ENCODE data around the gene PPP1R1C.

PPP1R1C gene

DNA sequence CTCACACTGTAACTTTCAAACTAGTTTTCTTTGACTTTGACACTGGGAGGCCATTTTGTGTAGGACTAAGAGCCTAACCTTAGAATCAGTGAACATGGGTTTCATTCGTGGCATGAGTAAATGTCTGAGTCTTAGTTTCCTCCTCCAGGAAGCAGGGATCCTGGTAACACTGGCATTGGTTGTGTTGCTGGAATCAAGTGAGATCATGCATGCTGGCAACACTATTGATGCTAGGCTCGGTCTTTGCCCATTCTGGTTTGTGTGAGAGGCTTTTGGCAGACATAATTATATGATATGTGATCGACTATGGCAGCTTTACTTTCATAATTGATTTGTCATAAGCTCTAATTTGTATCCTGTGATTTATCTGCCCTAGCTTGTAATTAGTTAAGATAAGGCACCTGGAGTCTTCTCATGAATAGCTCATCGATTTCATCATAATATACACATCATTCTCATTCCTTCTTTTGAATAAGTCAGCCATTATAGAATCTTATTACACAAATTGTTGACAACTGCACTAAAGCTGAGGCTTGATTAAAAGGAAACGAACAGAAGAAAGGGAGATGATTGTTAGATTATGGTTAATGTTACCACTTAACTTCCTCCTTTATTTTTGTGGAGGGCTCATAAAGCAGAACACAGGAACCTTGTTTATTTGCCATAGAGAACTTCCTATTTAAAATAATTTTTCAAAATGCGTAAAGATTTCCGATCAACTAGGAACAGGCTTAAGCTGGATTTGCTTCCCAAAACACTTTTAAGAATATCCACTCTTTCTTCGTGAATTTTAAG, 12.6 kb downstream of the PPP1R1C start:
- ChIA-PET POLR2A (no interaction called here), CTCF (no interaction called here)
- Histone ChIP-seq H3K9me3 (ENCODE audit: control extremely low read depth in 1 of 5, control insufficient read depth in 4 of 5, insufficient read depth in 2 of 5, low read depth in 1 of 5, low read length in 4 of 5) (no peaks in the 10 kb centered on the region), H3K27ac (ENCODE audit: insufficient read depth in 1 of 2, low read depth in 1 of 2, low read length in 2 of 2, poor library complexity in 1 of 2, severe bottlenecking in 2 of 2) (no peak overlapping the region), H3K4me3 (ENCODE audit: control insufficient read depth in 1 of 7, extremely low read depth in 1 of 7, insufficient read depth in 4 of 7, low read depth in 2 of 7, low read length in 6 of 7) (peak overlapping the region in 1 of 7 experiments; percentile 48), H3K4me1 (ENCODE audit: control extremely low read depth in 1 of 4, control insufficient read depth in 4 of 4, insufficient read depth in 4 of 4, low read length in 3 of 4) (peaks cover 2 to 12% (median 3%) of the 10 kb centered on the region in 4 experiments), H3K36me3 (ENCODE audit: control insufficient read depth in 4 of 4, insufficient read depth in 4 of 4, low read length in 3 of 4) (no peaks in the 10 kb centered on the region), H3K27me3 (replicated peaks in 2 of 5; ENCODE audit: control insufficient read depth in 4 of 5, insufficient read depth in 5 of 5, low read length in 4 of 5) (no peaks in the 10 kb centered on the region)
- WGBS (ENCODE audit: insufficient coverage): 54% methylated on average over 1 of the region's 8 CpGs
- peak; percentile 15 to 72 (median 59) for DNase-seq

GRCh38 chr2:181998891-181999654, 13.4 kb downstream of the PPP1R1C start:
- H3K4me3 ChIP-seq (ENCODE audit: control insufficient read depth in 1 of 7, extremely low read depth in 1 of 7, insufficient read depth in 4 of 7, low read depth in 2 of 7, low read length in 6 of 7): no peak overlapping the region
- peaks cover 2 to 12% (median 3%) of the 10 kb centered on the region in 4 experiments for H3K4me1 ChIP-seq (ENCODE audit: control extremely low read depth in 1 of 4, control insufficient read depth in 4 of 4, insufficient read depth in 4 of 4, low read length in 3 of 4)
- ChIA-PET POLR2A (no interaction called here), CTCF (interaction anchor here (0.6 kb wide), 1 partner anchor 1829 kb away, joined by 3 read pairs; no protein-coding TSS in a partner anchor)
- H3K9me3 ChIP-seq (ENCODE audit: control extremely low read depth in 1 of 5, control insufficient read depth in 4 of 5, insufficient read depth in 2 of 5, low read depth in 1 of 5, low read length in 4 of 5): no peaks in the 10 kb centered on the region
- no peak overlapping the region for H3K27ac ChIP-seq (ENCODE audit: insufficient read depth in 1 of 2, low read depth in 1 of 2, low read length in 2 of 2, poor library complexity in 1 of 2, severe bottlenecking in 2 of 2)
- no peaks in the 10 kb centered on the region for H3K36me3 ChIP-seq (ENCODE audit: control insufficient read depth in 4 of 4, insufficient read depth in 4 of 4, low read length in 3 of 4)
- WGBS (ENCODE audit: insufficient coverage): no CpG with 5 or more reads among the region's 2 CpGs
- H3K27me3 ChIP-seq (replicated peaks in 2 of 5; ENCODE audit: control insufficient read depth in 4 of 5, insufficient read depth in 5 of 5, low read length in 4 of 5): no peaks in the 10 kb centered on the region
- no peak for DNase-seq

GRCh38 chr2:181999911-182000310, 14.3 kb downstream of the PPP1R1C start:
- WGBS (ENCODE audit: insufficient coverage): 100% methylated on average over 2 of the region's 3 CpGs
- H3K4me3 ChIP-seq (ENCODE audit: control insufficient read depth in 1 of 7, extremely low read depth in 1 of 7, insufficient read depth in 4 of 7, low read depth in 2 of 7, low read length in 6 of 7): no peak overlapping the region
- no peak overlapping the region for H3K27ac ChIP-seq (ENCODE audit: insufficient read depth in 1 of 2, low read depth in 1 of 2, low read length in 2 of 2, poor library complexity in 1 of 2, severe bottlenecking in 2 of 2)
- H3K4me1 ChIP-seq (ENCODE audit: control extremely low read depth in 1 of 4, control insufficient read depth in 4 of 4, insufficient read depth in 4 of 4, low read length in 3 of 4): peaks cover 2 to 12% (median 3%) of the 10 kb centered on the region in 4 experiments
- no peaks in the 10 kb centered on the region for H3K36me3 ChIP-seq (ENCODE audit: control insufficient read depth in 4 of 4, insufficient read depth in 4 of 4, low read length in 3 of 4)
- no peaks in the 10 kb centered on the region for H3K9me3 ChIP-seq (ENCODE audit: control extremely low read depth in 1 of 5, control insufficient read depth in 4 of 5, insufficient read depth in 2 of 5, low read depth in 1 of 5, low read length in 4 of 5)
- CTCF ChIA-PET: interaction anchor here (0.6 kb wide), 1 partner anchor 1830 kb away, joined by 3 read pairs; no protein-coding TSS in a partner anchor
- POLR2A ChIA-PET: no interaction called here
- DNase-seq: no peak
- H3K27me3 ChIP-seq (replicated peaks in 2 of 5; ENCODE audit: control insufficient read depth in 4 of 5, insufficient read depth in 5 of 5, low read length in 4 of 5): no peaks in the 10 kb centered on the region

DNA sequence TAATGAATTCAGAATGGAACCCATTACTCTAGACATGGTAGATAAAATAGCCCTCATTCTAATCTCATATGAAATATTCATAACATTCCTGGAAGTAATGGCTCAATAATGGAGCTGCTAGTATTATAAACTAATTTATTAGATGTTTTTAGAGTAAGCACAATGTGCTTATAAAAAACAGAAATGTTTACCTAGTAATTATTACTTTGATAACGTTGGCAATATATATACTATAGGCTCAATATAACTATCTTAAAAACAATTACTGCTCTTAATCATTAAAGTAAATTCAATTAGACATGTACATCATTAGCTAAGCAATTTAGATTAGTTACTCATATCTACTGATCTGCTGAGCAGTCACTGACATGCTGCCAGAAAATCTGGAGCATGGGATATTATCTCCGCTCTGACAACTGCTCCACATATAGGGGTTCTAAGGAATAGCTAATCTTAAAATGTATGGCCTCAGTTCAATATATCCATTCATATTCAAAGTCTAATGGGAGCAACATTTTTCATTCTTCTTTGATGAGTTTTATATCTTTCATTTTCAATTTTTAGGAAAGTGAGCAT, 19.4 kb downstream of the PPP1R1C start:
- Histone ChIP-seq H3K27ac (ENCODE audit: insufficient read depth in 1 of 2, low read depth in 1 of 2, low read length in 2 of 2, poor library complexity in 1 of 2, severe bottlenecking in 2 of 2) (no peak overlapping the region), H3K9me3 (ENCODE audit: control extremely low read depth in 1 of 5, control insufficient read depth in 4 of 5, insufficient read depth in 2 of 5, low read depth in 1 of 5, low read length in 4 of 5) (peaks cover 0 to 2% (median 0%) of the 10 kb centered on the region in 5 experiments), H3K36me3 (ENCODE audit: control insufficient read depth in 4 of 4, insufficient read depth in 4 of 4, low read length in 3 of 4) (no peaks in the 10 kb centered on the region), H3K27me3 (replicated peaks in 2 of 5; ENCODE audit: control insufficient read depth in 4 of 5, insufficient read depth in 5 of 5, low read length in 4 of 5) (no peaks in the 10 kb centered on the region), H3K4me1 (ENCODE audit: control extremely low read depth in 1 of 4, control insufficient read depth in 4 of 4, insufficient read depth in 4 of 4, low read length in 3 of 4) (no peaks in the 10 kb centered on the region), H3K4me3 (ENCODE audit: control insufficient read depth in 1 of 7, extremely low read depth in 1 of 7, insufficient read depth in 4 of 7, low read depth in 2 of 7, low read length in 6 of 7) (no peak overlapping the region)
- ChIA-PET CTCF (no interaction called here), POLR2A (no interaction called here)
- WGBS (ENCODE audit: insufficient coverage): no CpG with 5 or more reads among the region's 2 CpGs
- no peak for DNase-seq

GRCh38 chr2:182006595-182007341, 21.1 kb downstream of the PPP1R1C start:
- CTCF ChIA-PET: no interaction called here

GRCh38 chr2:182014284-182014683, 28.6 kb downstream of the PPP1R1C start:
- H3K27me3 ChIP-seq (replicated peaks in 2 of 5; ENCODE audit: control insufficient read depth in 4 of 5, insufficient read depth in 5 of 5, low read length in 4 of 5): no peaks in the 10 kb centered on the region
- no peak for DNase-seq
- ChIA-PET POLR2A (no interaction called here), CTCF (no interaction called here)
- no peaks in the 10 kb centered on the region for H3K4me1 ChIP-seq (ENCODE audit: control extremely low read depth in 1 of 4, control insufficient read depth in 4 of 4, insufficient read depth in 4 of 4, low read length in 3 of 4)
- H3K9me3 ChIP-seq (ENCODE audit: control extremely low read depth in 1 of 5, control insufficient read depth in 4 of 5, insufficient read depth in 2 of 5, low read depth in 1 of 5, low read length in 4 of 5): peaks cover 0 to 21% (median 0%) of the 10 kb centered on the region in 5 experiments
- WGBS (ENCODE audit: insufficient coverage): 96% methylated on average over 5 of the region's 5 CpGs
- no peaks in the 10 kb centered on the region for H3K36me3 ChIP-seq (ENCODE audit: control insufficient read depth in 4 of 4, insufficient read depth in 4 of 4, low read length in 3 of 4)
- H3K4me3 ChIP-seq (ENCODE audit: control insufficient read depth in 1 of 7, extremely low read depth in 1 of 7, insufficient read depth in 4 of 7, low read depth in 2 of 7, low read length in 6 of 7): no peak overlapping the region
- H3K27ac ChIP-seq (ENCODE audit: insufficient read depth in 1 of 2, low read depth in 1 of 2, low read length in 2 of 2, poor library complexity in 1 of 2, severe bottlenecking in 2 of 2): no peak overlapping the region

More at GRCh38 chr2:182006595-182007341, 21.1 kb downstream of the PPP1R1C start:
- Histone ChIP-seq H3K36me3 (ENCODE audit: control insufficient read depth in 4 of 4, insufficient read depth in 4 of 4, low read length in 3 of 4) (no peaks in the 10 kb centered on the region), H3K9me3 (ENCODE audit: control extremely low read depth in 1 of 5, control insufficient read depth in 4 of 5, insufficient read depth in 2 of 5, low read depth in 1 of 5, low read length in 4 of 5) (peaks cover 0 to 7% (median 0%) of the 10 kb centered on the region in 5 experiments), H3K4me1 (ENCODE audit: control extremely low read depth in 1 of 4, control insufficient read depth in 4 of 4, insufficient read depth in 4 of 4, low read length in 3 of 4) (no peaks in the 10 kb centered on the region), H3K27me3 (replicated peaks in 2 of 5; ENCODE audit: control insufficient read depth in 4 of 5, insufficient read depth in 5 of 5, low read length in 4 of 5) (no peaks in the 10 kb centered on the region), H3K4me3 (ENCODE audit: control insufficient read depth in 1 of 7, extremely low read depth in 1 of 7, insufficient read depth in 4 of 7, low read depth in 2 of 7, low read length in 6 of 7) (no peak overlapping the region), H3K27ac (ENCODE audit: insufficient read depth in 1 of 2, low read depth in 1 of 2, low read length in 2 of 2, poor library complexity in 1 of 2, severe bottlenecking in 2 of 2) (no peak overlapping the region)
- no peak for DNase-seq
- POLR2A ChIA-PET: no interaction called here
- no CpG with 5 or more reads among the region's 4 CpGs for WGBS (ENCODE audit: insufficient coverage)
